CD14-positive monocyte (primary cell): Measurements from ENCODE around the gene CCN6. TPM values are rescaled to one million over a fixed set of nuclear protein-coding genes. Genes with fewer than 3 reads are reported as not detected.

Source experiments
- DNase-seq, 3 donors: peaks; one replicate each; pipeline ENCODE4 v3.0.0-alpha.2; 2011 to 2022
- H2AFZ ChIP-seq: 2 replicates; pipeline ENCODE4 v1.6.0; 2012; ENCODE audit warnings: mild to moderate bottlenecking, low read depth, low read length, inconsistent platforms; ENCODE audit not compliant: insufficient read depth, poor library complexity, severe bottlenecking
- H3K27ac ChIP-seq, 2 donors: 1 replicate in 1 of 2; 2 replicates in 1 of 2; pipeline ENCODE4 v1.5.1; 2012 to 2013; ENCODE audit warnings: low read length in 2 of 2, control low read depth in 1 of 2, inconsistent platforms in 1 of 2, low read depth in 1 of 2, mild to moderate bottlenecking in 1 of 2
- H3K27me3 ChIP-seq, 2 donors: one replicate each; pipeline versions ENCODE4 v1.6.0 to v1.6.1; 2011 to 2013; ENCODE audit warnings: low read length in 2 of 2; ENCODE audit not compliant: control insufficient read depth in 2 of 2, insufficient read depth in 2 of 2
- H3K36me3 ChIP-seq, 2 donors: replicated peaks in 1 of 2; 1 replicate in 1 of 2; 2 replicates in 1 of 2; pipeline versions ENCODE4 v1.5.1 to v1.6.1; 2012 to 2013; ENCODE audit warnings: low read length in 2 of 2, control low read depth in 1 of 2, inconsistent platforms in 1 of 2, mild to moderate bottlenecking in 1 of 2; ENCODE audit not compliant: insufficient read depth in 2 of 2, control insufficient read depth in 1 of 2
- H3K4me1 ChIP-seq, 2 donors: 1 replicate in 1 of 2; 2 replicates in 1 of 2; pipeline versions ENCODE4 v1.5.1 to v1.6.1; 2012 to 2013; ENCODE audit warnings: low read length in 2 of 2, control low read depth in 1 of 2, inconsistent platforms in 1 of 2, mild to moderate bottlenecking in 1 of 2, moderate library complexity in 1 of 2; ENCODE audit not compliant: insufficient read depth in 2 of 2, control insufficient read depth in 1 of 2
- H3K4me2 ChIP-seq: replicated peaks from 2 replicates; pipeline ENCODE3; 2012; ENCODE audit warnings: low read length, moderate library complexity, mild to moderate bottlenecking; ENCODE audit not compliant: poor library complexity, severe bottlenecking; ENCODE audit errors: extremely low read depth
- H3K4me3 ChIP-seq, 3 experiments: fragments of 200-600 bp in 1 of 3; sonication (generic) in 1 of 3; replicated peaks in 1 of 3; 1 replicate in 2 of 3; 2 replicates in 1 of 3; pipeline ENCODE4 v1.5.1; 2011 to 2013; ENCODE audit warnings: low read length in 3 of 3, mild to moderate bottlenecking in 3 of 3, control low read depth in 2 of 3, low read depth in 2 of 3, inconsistent platforms in 1 of 3, moderate library complexity in 1 of 3
- H3K79me2 ChIP-seq: 2 replicates; pipeline ENCODE4 v1.6.0; 2012; ENCODE audit warnings: mild to moderate bottlenecking, control low read depth, inconsistent platforms, low read length, moderate library complexity; ENCODE audit not compliant: insufficient read depth
- H3K9ac ChIP-seq: 2 replicates; pipeline ENCODE4 v1.6.0; 2017; ENCODE audit warnings: low read length, mild to moderate bottlenecking; ENCODE audit not compliant: insufficient read depth, poor library complexity, severe bottlenecking
- H3K9me3 ChIP-seq, 2 donors: replicated peaks in 1 of 2; 1 replicate in 1 of 2; 2 replicates in 1 of 2; pipeline versions ENCODE4 v1.5.1 to v1.6.1; 2012 to 2013; ENCODE audit warnings: low read length in 2 of 2, control low read depth in 1 of 2; ENCODE audit not compliant: control insufficient read depth in 1 of 2, insufficient read depth in 1 of 2
- H4K20me1 ChIP-seq: 2 replicates; pipeline ENCODE4 v1.6.0; 2012; ENCODE audit warnings: mild to moderate bottlenecking, low read length, control low read depth, moderate library complexity; ENCODE audit not compliant: insufficient read depth
- H3K27ac Mint-ChIP-seq, 7 donors: one replicate each; pipeline ENCODE4 v1.8.0; 2020; ENCODE audit warnings: mild to moderate bottlenecking in 7 of 7, mixed read lengths in 7 of 7, moderate library complexity in 6 of 7, inconsistent platforms in 2 of 7
- H3K27me3 Mint-ChIP-seq, 3 donors: one replicate each; pipeline ENCODE4 v1.8.0; 2021 to 2022; ENCODE audit warnings: low read depth in 3 of 3, mild to moderate bottlenecking in 3 of 3, mixed read lengths in 3 of 3, moderate library complexity in 3 of 3, inconsistent platforms in 1 of 3
- H3K36me3 Mint-ChIP-seq, 2 donors: one replicate each; pipeline ENCODE4 v1.8.0; 2020; ENCODE audit warnings: mixed read lengths in 2 of 2, inconsistent platforms in 1 of 2, mild to moderate bottlenecking in 1 of 2
- H3K4me1 Mint-ChIP-seq: one replicate; pipeline ENCODE4 v1.8.0; 2020; ENCODE audit warnings: mild to moderate bottlenecking, mixed read lengths
- H3K4me3 Mint-ChIP-seq, 2 donors: one replicate each; pipeline ENCODE4 v1.8.0; 2020; ENCODE audit warnings: mild to moderate bottlenecking in 2 of 2, mixed read lengths in 2 of 2, moderate library complexity in 1 of 2
- H3K9me3 Mint-ChIP-seq, 7 donors: one replicate each; pipeline ENCODE4 v1.8.0; 2020 to 2022; ENCODE audit warnings: mixed read lengths in 7 of 7, mild to moderate bottlenecking in 6 of 7, moderate library complexity in 6 of 7, inconsistent platforms in 2 of 7
- CTCF ChIP-seq: fragments of 200-600 bp; IDR thresholded peaks from one replicate; pipeline ENCODE4 v1.8.0; 2022; ENCODE audit warnings: antibody characterized with exemption, mild to moderate bottlenecking
- WGBS: methylation state at CpG from one replicate; pipeline ENCODE4 v1.1.5; 2013; ENCODE audit warnings: missing lambda C conversion rate; ENCODE audit not compliant: insufficient coverage; 5-methylcytosine and 5-hydroxymethylcytosine counted together
- intact Hi-C, 2 donors: fragments of 100-400 bp; cut with micrococcal nuclease; formaldehyde crosslinking; loops; one replicate each; pipeline versions ENCODE4 v1.15.0 to v1.15.1; 2023
- polyA plus RNA-seq, 3 donors: library from polyadenylated mRNA; depleted of rRNA in 1 of 3; unstranded in 2 of 3; stranded (reverse) in 1 of 3; fragments of 300-500 nt in 2 of 3; fragments of >200 nt in 1 of 3; fragmentation: Illumina TruSeq in 2 of 3; gene quantifications; 1 replicate in 2 of 3; 2 replicates in 1 of 3; pipeline ENCODE4 v1.2.3, GENCODE V29; 2012 to 2021

The CCN6 gene
- polyA plus RNA-seq, 3 donors, result not detected

- Histone ChIP-seq H2AFZ (no peak overlapping the region), H3K4me2 (no peak overlapping the region), H3K79me2 (no peaks in the 10 kb centered on the region), H3K36me3 (no peaks in the 10 kb centered on the region), H3K4me1 (no peaks in the 10 kb centered on the region), H3K9ac (no peak overlapping the region), H3K27ac (no peak overlapping the region), H4K20me1 (no peaks in the 10 kb centered on the region), H3K27me3 (no peaks in the 10 kb centered on the region), H3K9me3 (no peaks in the 10 kb centered on the region), H3K4me3 (no peak overlapping the region)
- H3K27ac Mint-ChIP-seq, result peak overlapping the region in 1 of 7 donors; percentile 55
- no peaks in the 10 kb centered on the region for H3K4me1 Mint-ChIP-seq
- H3K27me3 Mint-ChIP-seq, result peaks cover 0 to 2% (median 2%) of the 10 kb centered on the region in 3 donors
- H3K36me3 Mint-ChIP-seq, result no peaks in the 10 kb centered on the region
- no peak for DNase-seq
- no peak overlapping the region for H3K4me3 Mint-ChIP-seq
- 100% methylated on average over 2 of the region's 4 CpGs for WGBS
- no peak for TF ChIP-seq CTCF
- intact Hi-C loops, result loop anchor here in 1 of 2 donors (5.0 kb wide), 1 partner anchor 320 kb away; no protein-coding TSS in a partner anchor
- H3K9me3 Mint-ChIP-seq, result peaks cover 0 to 8% (median 4%) of the 10 kb centered on the region in 7 donors
Observed at GRCh38 chr6:112026933-112027332, 27.0 kb upstream of the CCN6 start.

- DNase-seq, result no peak
- no CpG with 5 or more reads among the region's 3 CpGs for WGBS
- Mint-ChIP-seq H3K36me3 (no peaks in the 10 kb centered on the region), H3K27me3 (peaks cover 0 to 2% (median 0%) of the 10 kb centered on the region in 3 donors), H3K27ac (no peak overlapping the region), H3K9me3 (peaks cover 0 to 8% (median 4%) of the 10 kb centered on the region in 7 donors), H3K4me1 (no peaks in the 10 kb centered on the region), H3K4me3 (no peak overlapping the region)
- Histone ChIP-seq H3K36me3 (no peaks in the 10 kb centered on the region), H3K4me3 (no peak overlapping the region), H3K27me3 (no peaks in the 10 kb centered on the region), H4K20me1 (no peaks in the 10 kb centered on the region), H3K79me2 (no peaks in the 10 kb centered on the region), H3K27ac (no peak overlapping the region), H2AFZ (no peak overlapping the region), H3K4me2 (no peak overlapping the region), H3K9me3 (no peaks in the 10 kb centered on the region), H3K9ac (no peak overlapping the region), H3K4me1 (no peaks in the 10 kb centered on the region)
- intact Hi-C loops, result loop anchor here (2.0 to 5.0 kb wide), 2 partner anchors 317 to 321 kb away; no protein-coding TSS in a partner anchor
- TF ChIP-seq CTCF, result no peak
Observed at GRCh38 chr6:112027942-112028674, 25.8 kb upstream of the CCN6 start.
